Stimulated activated CD4-positive, alpha-beta T cell treated with anti-CD3 and anti-CD28 coated beads, Interleukin-12 subunit alpha, Interleukin-12 subunit beta, amount 100 ng/mL, for 4 hours (primary cell): Measurements from ENCODE around the gene PIGZ.
"Not testable (repeated sequence)": the region's sequence is repeated elsewhere in the genome, so short reads cannot be mapped to it uniquely, and the experiment has no call there.

Experiments used
- DNase-seq: peaks from one replicate; pipeline ENCODE4 v3.0.0-alpha.2; 2020

Gene PIGZ

DNA sequence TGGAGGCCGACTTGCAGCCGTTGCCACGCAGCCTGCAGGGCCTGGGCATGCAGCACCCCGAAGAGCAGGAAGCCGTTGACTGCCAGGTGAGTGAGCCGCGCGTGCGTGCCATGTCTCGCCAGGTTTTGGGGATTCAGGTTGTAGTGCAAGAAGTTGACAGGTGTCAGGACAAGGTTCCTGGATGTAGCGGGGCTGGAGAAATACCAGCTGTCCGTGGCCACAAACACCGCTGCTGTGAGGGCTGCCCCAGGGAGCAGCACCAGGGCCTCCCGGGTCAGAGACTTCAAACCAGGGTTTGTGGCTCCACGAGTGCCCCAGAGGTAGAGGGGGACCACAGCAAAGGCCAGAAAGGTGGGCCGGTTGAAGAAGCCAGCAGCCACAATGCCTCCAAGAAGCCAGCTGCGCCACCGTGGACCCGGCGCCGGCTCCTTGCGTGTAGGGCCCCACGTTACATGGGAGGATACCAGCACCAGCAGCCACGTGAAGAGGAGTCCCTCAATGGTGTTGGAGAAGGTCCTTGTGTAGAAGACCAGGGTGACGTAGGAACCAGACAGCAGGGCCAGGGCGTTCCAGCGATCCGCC is 20.7 kb downstream of the PIGZ start:
- no peak for DNase-seq

DNA sequence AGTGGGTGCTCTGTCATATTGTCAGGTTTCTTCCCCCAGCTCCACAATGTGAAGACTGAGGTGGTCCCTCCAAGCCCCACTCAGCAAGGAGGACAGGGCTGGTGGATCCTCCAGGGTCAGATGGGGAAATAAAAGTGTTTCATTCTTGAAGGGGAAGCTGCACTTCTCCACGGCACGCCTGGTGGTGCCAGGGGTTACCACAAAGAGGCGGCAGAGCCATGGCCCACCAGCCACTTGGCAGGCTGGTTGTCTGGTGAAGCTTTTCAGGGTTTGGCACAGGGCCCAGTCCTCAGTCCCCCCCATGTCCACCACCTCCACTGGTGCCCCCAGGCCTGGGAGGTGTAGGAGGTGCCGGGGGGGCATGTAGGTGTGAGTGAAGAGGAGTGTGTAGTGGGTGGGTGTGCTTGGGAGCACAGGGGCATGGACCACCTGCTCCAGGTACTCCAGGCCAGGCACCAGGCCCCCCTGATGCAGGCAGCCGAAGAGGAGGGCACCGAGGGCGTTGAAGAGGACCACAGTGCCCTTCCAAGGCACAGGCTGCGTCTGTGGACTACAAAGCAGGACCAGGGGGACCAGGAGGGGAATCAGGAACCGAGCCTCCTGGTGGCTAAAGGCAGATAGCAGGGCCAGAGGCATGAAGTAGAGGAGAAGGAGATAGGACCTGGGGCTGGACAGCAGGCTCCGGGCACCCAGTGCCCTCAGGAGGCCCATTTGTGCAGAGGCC is 21.3 kb downstream of the PIGZ start:
- no peak for DNase-seq

DNA sequence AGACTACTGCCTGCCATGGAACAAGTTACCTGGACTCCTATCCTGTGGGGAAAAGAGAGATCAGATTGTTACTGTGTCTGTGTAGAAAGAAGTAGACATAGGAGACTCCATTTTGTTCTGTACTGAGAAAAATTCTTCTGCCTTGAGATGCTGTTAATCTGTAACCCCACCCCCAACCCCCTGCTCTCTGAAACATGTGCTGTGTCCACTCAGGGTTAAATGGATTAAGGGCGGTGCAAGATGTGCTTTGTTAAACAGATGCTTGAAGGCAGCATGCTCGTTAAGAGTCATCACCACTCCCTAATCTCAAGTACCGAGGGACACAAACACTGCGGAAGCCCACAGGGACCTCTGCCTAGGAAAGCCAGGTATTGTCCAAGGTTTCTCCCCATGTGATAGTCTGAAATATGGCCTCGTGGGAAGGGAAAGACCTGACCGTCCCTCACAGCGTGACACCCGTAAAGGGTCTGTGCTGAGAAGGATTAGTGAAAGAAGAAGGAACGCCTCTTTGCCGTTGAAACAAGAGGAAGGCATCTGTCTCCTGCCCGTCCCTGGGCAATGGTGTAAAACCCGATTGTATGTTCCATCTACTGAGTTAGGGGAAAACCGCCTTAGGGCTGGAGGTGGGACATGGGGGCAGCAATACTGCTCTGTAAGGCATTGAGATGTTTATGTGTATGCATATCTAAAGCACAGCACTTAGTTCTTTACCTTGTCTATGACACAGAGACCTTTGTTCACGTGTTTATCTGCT is 24.4 kb downstream of the PIGZ start:
- not testable (repeated sequence) for DNase-seq

DNA sequence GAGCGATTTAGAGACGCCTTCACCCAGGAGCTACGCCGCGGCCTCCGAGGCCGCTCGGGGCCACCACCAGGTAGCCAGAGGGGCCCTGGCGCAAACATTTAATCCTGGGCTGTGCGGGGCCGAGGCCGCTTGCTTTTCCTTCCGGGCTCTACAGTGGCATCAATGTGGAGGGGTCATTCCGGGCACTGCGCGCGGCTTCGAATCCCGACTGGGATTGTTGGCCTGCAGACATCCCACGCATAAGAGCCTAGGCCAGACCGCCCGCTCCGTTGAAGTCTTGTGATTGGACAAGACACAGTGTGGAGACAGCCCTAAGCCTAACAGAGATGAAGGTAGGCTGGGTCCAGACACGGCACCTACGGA is 25.7 kb downstream of the PIGZ start:
- DNase-seq = no peak

DNA sequence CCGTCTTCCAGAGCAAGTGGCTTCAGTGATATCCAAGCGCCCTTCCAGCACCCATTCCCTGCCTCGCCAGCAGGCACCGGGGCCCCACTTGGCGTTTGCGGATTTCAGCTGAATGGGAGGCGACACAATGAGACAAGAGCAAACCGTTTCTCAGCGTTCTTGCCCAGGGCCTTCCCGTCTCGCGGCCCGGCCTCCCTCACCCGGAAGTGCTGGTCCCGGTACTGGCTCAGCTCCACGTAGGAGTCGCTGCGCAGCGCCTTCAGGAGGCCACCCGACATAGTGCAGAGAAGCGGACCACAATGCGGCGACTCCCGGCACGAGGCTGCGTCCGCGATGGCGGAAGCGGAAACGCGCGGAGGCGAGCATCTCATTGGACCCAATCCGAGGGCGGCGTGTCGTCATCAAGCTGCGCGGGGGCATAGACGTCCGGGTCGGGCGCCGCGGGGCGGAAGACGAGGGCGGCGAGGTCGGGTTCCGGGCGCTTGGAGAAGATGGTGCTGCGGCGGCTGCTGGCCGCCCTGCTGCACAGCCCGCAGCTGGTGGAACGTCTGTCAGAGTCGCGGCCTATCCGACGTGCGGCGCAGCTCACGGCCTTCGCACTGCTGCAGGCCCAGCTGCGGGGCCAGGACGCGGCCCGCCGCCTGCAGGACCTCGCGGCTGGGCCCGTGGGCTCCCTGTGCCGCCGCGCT is 26.3 kb downstream of the PIGZ start, which contains the start of gene NCBP2:
NCBP2 (minus strand) TSS at position 303 of the 689 bp plus-strand sequence; CDS start at position 278, 25 bp downstream.
- peak; percentile 100 for DNase-seq

GRCh38 chr3:196941729-196942225 is 26.9 kb downstream of the PIGZ start:
- peak; percentile 64 for DNase-seq

- no peak for DNase-seq
These were observed 30.1 kb downstream of the PIGZ start for GRCh38 chr3:196938576-196938975.

DNA sequence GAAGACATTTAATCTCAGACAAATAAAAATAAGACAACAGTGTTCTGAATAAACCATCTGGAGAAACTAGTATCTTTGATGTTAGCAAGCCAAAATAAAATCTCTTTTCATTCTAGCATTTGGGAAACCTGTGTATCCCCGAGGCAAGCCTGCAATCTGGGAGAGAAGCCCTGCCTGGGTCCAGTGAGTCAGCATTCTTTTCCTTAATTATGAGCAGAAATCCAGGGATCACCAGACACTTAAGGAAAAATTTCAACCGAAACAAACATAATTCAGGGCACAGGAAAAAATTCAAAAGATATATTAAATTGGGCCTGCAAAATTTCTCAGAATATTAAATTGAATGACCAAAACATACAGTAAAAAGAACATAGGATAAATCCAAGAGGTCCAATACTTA is 30.5 kb downstream of the PIGZ start:
- no peak for DNase-seq

- DNase-seq = no peak
These were observed 32.3 kb downstream of the PIGZ start for GRCh38 chr3:196936288-196936687.

DNA sequence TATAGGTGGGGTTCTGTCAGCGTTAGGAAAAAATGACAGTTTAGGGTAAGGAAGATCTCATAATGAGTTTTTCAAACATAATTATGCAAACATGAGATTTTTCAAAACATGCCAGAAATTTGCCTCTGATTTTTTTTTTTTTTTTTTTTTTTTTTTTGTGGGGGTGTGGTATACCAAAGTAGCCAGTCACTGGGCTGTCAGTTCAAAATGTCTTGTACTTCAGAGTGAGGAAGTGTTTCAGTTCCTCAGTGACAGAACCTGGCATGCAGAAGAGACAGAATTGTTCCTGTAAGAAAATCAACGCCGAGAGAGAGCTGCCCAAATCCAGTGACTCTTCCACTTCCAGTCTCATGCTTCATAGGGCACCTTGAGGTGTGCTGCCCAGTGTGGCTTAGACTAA is 36.0 kb downstream of the PIGZ start:
- no peak for DNase-seq

GRCh38 chr3:196931828-196932587 is 36.6 kb downstream of the PIGZ start:
- no peak for DNase-seq

DNA sequence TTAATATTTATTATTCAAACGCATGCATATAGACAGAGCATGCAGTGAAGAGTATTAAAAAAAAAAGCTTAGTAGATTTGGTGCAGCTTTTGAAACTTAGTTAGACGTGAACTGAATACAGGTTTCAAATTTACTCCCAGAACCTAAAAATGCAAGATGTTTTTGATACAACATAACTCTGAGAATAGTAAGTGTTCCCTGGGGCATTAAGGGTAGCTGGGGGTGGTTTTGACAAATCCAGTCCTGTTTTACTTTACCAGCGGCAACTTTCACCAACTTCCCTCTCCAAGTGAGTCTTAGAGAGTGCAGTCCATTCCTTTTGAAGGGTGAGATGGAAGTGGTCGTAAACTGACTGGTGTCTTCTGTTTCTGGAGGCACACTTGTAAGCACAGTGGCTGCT is 37.5 kb downstream of the PIGZ start:
- no peak for DNase-seq

- DNase-seq = no peak
These were observed 40.8 kb downstream of the PIGZ start for GRCh38 chr3:196927571-196928453.

DNA sequence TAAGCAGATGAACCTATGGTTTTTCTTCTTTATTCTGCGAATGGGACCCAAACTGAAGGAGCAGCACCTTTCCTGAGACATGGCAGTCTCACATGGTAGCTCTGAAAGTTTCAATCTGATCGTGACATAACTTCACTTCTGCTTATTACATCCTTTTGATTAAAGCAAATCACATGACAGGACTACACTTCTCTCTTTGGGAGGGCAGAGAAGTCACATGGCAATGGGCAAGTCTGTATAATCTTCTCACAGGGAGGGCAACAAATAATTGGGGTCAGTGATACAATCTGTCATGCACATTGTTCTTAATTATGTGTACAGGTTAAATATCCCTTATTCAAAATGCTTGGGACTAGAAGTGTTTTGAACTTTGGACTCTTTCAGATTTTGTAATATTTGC is 47.9 kb downstream of the PIGZ start:
- DNase-seq = no peak

DNA sequence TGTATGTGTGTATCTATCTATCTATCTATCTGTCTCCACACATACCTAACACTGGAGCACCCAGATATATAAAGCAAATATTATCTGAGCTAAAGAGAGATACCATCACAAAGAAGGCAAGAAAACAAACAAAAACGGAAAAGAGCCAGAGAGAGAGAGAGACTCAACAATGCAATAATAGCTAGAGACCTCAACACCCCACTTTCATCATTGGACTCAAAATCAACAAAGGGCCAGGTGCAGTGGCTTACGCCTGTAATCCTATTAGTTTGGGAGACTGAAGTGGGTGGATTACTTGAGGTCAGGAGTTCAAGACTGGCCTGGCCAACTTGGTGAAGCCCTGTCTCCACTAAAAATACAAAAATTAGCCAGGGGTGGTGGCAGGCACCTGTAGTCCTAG is 49.7 kb downstream of the PIGZ start:
- no peak for DNase-seq

DNA sequence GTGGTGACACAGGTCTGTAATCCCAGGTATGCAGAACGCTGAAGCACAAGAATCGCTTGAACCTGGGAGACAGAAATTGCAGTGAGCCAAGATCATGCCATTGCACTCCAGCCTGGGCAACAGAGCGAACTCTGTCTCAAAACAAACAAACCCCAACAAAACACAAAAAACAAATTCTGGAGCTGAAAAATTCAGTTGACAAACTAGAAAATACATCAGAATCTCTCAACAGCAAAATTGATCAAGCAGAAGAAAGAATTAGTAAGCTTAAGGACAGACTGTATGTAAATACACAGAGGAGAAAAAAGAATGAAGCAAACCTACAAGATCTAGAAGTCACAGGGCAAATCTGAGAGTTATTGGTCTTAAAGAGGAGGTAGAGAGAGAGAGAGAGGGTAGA is 51.6 kb downstream of the PIGZ start:
- DNase-seq = no peak

GRCh38 chr3:196916221-196916620 is 52.4 kb downstream of the PIGZ start:
- no peak for DNase-seq

GRCh38 chr3:196915375-196915774 is 53.3 kb downstream of the PIGZ start:
- DNase-seq = no peak

- DNase-seq = no peak
These were observed 53.8 kb downstream of the PIGZ start for GRCh38 chr3:196914866-196915265.

DNA sequence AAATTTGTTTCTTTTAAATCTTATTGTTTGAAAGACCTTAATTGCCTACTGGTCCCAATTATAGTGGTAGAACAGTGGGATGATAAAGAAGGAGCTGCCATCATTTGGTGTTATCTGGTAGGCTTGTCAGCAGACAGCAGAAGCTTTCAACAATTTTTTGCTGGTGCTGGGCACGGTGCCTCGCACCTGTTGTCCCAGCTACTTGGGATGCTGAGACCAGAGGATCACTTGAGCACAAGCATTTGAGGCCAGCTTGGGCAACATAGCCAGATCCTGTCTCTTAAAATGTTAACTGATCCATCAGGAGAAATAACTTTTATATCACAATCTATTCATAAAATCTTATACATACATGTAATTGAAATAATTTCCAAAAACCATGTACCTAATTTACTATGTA is 64.9 kb downstream of the PIGZ start:
- DNase-seq = no peak

GRCh38 chr3:196902296-196902695 is 66.3 kb downstream of the PIGZ start:
- DNase-seq = no peak

DNA sequence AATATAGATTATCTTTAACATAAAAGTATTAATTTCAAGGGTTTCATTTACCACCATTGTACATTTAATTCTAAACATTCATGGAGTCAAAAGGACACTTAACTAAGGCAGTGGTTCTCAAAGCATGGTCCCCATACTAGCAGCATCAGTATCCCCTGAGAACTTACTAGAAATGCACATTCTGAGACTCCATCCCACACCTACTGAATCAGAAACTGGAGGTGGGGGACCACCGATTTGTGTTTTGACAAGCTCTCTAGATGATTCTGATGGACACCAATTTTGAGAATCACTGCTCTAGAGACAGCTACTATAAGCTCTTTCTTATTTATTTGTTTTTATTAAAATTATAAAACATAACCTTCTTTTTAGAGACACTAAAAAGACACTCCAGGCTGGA is 66.9 kb downstream of the PIGZ start:
- no peak for DNase-seq
